HFF-Myc (cell line): Measurements from ENCODE around the gene CAPN13.

ENCODE experiments used
- DNase-seq: peaks from one replicate; pipeline ENCODE4 v3.0.0-alpha.2; 2011; ENCODE audit warnings: low read depth; ENCODE audit errors: extremely low read depth
- H3K4me3 ChIP-seq: replicated peaks from 2 replicates; pipeline ENCODE4 v1.5.1; 2011; ENCODE audit warnings: low read depth, mild to moderate bottlenecking, control low read depth, low read length
- CTCF ChIP-seq: IDR thresholded peaks from 2 replicates; pipeline ENCODE4 v1.5.1; 2012; ENCODE audit warnings: mild to moderate bottlenecking, low read depth, low read length, control low read depth; ENCODE audit errors: missing control alignments

CAPN13 gene

GRCh38 chr2:30790879-30791278 lies 16.4 kb downstream of the CAPN13 start:
- TF ChIP-seq CTCF: no peak
- no peak for DNase-seq
- no peak overlapping the region for H3K4me3 ChIP-seq

GRCh38 chr2:30789670-30790210 lies 17.5 kb downstream of the CAPN13 start:
- no peak for DNase-seq
- no peak for TF ChIP-seq CTCF
- no peak overlapping the region for H3K4me3 ChIP-seq

GRCh38 chr2:30786923-30787685 lies 20.1 kb downstream of the CAPN13 start:
- DNase-seq: no peak
- no peak overlapping the region for H3K4me3 ChIP-seq
- no peak for TF ChIP-seq CTCF

GRCh38 chr2:30784682-30785081 lies 22.6 kb downstream of the CAPN13 start:
- no peak for DNase-seq
- H3K4me3 ChIP-seq: no peak overlapping the region
- TF ChIP-seq CTCF: no peak

- no peak for TF ChIP-seq CTCF
- no peak for DNase-seq
- no peak overlapping the region for H3K4me3 ChIP-seq
Measured at GRCh38 chr2:30781961-30782533, 25.2 kb downstream of the CAPN13 start.

GRCh38 chr2:30781451-30781850 lies 25.8 kb downstream of the CAPN13 start:
- no peak for DNase-seq
- H3K4me3 ChIP-seq: no peak overlapping the region
- no peak for TF ChIP-seq CTCF
